RPMI7951 (cell line): ENCODE measurements around the gene ITGA7. TPM values are rescaled to one million over a fixed set of nuclear protein-coding genes. Genes with fewer than 3 reads are reported as not detected.

ENCODE experiments used
- DNase-seq: peaks from one replicate; pipeline ENCODE4 v3.0.0-alpha.2; 2012; ENCODE audit warnings: low read depth
- total RNA-seq: library from RNA; depleted of rRNA; stranded (reverse); fragments of >200 nt; shearing (Covaris generic); gene quantifications from 2 replicates; pipeline ENCODE4 v1.2.3, GENCODE V29; 2014; rRNA removed

Gene ITGA7, protein sequence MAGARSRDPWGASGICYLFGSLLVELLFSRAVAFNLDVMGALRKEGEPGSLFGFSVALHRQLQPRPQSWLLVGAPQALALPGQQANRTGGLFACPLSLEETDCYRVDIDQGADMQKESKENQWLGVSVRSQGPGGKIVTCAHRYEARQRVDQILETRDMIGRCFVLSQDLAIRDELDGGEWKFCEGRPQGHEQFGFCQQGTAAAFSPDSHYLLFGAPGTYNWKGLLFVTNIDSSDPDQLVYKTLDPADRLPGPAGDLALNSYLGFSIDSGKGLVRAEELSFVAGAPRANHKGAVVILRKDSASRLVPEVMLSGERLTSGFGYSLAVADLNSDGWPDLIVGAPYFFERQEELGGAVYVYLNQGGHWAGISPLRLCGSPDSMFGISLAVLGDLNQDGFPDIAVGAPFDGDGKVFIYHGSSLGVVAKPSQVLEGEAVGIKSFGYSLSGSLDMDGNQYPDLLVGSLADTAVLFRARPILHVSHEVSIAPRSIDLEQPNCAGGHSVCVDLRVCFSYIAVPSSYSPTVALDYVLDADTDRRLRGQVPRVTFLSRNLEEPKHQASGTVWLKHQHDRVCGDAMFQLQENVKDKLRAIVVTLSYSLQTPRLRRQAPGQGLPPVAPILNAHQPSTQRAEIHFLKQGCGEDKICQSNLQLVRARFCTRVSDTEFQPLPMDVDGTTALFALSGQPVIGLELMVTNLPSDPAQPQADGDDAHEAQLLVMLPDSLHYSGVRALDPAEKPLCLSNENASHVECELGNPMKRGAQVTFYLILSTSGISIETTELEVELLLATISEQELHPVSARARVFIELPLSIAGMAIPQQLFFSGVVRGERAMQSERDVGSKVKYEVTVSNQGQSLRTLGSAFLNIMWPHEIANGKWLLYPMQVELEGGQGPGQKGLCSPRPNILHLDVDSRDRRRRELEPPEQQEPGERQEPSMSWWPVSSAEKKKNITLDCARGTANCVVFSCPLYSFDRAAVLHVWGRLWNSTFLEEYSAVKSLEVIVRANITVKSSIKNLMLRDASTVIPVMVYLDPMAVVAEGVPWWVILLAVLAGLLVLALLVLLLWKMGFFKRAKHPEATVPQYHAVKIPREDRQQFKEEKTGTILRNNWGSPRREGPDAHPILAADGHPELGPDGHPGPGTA
- total RNA-seq, result 11.4 and 15.1 TPM in 2 replicates

DNA sequence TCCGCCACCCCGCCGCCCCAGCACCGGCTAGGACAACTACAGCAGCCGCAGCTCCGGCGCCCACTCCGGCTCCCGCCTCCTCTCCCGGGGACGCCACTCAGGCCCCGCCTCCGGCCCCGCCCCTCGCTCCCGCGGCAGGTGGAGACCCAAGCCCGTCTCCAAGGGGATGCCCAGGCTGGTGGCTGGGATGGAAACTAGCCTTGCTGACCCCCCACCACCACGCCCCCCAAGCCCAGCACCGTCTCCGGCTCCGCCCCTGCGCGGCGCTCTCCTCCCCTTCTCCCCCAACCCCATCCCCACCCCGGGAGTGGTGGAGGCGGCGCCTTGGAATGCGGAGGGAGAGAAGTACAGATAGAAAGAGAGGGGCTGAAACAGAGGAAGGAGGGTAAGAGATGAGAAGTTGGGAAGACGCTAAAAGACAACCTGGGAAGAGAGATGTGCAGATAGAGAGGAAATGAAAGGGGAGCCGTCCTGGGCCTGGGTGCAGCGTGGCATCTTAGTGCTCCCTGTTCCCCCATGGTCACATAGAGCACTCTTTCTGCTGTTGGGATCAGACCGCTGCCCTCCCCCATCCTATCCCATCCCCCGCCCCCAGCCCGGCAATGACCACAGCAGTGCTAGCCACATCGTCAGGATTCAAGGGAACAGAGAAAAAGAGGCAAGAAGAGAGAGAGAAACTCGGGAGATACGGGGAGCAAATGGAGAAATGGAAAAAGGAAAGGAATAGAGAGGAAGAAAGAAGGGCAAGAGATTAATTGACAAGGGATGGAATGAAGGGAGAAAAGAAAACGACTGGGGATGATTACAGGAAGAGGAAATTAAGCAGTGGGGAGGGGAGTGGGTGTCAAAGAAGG, at the start of gene ITGA7:
TSS of gene ITGA7 (minus strand) at position 64 of the 854 bp plus-strand sequence. CDS start 222 bp downstream, outside the sequence.
- peak; percentile 46 for DNase-seq

DNA sequence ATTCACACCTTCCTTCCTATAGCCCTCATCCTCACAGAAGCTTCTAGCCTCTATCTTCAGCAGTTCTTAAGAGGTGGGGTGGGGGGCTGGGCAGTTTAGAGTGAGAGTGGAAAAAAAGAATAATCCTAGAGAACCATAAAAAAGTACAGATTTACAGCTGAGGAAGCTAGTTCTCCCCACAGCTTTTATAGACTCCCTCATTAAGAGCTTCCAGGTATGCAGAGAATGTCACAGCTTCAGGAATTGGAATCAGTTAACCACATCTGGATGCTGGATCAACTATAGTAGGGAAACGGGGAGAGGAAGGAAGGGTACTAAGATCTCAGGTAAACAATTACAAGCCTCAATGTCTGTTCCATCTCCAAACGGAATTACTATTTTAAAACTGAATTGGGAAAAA, 47.5 kb upstream of the ITGA7 start:
- DNase-seq, result no peak

DNA sequence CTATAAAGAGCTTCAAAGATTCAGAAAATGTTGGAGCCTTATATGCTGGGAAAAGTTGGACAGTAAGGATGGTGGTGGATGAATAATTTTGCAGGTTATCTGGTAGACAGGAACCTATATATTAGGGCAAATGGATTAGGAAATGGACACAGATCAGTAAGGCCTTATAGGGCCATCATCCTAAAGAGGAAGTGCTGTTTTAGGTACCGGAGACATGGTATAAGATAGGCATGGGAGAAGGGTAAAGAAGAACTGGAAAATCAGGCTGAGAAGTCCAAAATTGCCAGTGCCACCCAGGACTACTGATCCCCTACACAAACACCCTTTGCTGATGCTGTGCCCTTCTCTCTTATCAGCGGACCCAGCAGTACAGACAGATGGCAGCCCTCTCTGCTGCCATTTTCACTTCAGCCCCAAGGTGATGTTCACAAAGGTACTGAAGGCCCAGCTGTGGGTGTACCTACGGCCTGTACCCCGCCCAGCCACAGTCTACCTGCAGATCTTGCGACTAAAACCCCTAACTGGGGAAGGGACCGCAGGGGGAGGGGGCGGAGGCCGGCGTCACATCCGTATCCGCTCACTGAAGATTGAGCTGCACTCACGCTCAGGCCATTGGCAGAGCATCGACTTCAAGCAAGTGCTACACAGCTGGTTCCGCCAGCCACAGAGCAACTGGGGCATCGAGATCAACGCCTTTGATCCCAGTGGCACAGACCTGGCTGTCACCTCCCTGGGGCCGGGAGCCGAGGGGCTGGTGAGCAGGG, 40.7 kb upstream of the ITGA7 start:
- no peak for DNase-seq

DNA sequence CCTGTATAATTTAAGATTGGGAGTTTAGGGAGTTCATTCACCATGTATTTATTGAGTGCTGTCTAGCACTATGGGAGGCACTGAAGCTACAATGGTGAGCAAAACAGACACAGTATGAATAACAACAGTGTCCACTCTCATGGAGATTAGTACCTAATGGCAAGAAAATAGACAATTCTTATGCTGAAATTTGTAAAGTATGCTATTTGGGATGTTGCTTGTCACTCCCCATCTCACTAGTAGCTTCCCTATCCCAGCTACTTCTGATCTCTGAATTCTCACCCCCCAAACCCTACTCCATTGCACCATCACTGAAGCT, 39.2 kb upstream of the ITGA7 start:
- DNase-seq, result no peak

DNA sequence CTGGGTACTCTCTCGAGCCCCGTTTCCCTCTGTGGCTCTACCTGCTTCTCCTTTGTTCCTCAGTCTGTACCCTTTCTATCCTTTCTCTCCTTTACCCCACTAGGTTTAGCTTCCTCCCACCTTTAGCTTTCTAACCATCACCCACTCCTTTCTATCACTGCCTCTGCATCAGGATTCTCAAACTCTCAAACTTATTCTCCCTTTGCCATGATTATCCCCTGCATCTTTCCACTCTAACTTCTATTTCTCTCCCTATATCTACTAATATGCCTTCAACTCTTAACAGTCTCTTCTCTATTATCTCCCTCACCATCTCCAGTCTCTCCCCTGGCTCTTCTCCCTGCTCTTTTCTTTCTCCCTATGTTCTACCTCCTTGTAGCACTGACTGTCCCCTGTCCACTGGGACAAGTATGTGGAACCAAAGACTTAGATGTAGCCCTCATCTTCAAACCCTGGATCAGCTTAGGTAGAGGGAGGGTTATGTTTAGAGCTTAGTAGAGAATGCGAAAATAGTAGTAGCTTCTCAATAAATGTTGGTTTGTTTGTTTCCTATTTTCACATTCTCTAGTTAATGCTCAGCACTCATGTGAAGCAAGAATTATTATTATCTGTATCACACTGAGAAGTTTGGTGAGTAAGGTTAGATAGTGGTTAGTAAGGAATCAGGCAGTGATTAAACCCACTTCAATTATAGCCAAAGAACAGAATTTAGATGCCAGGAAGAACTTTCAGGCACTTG, 38.6 kb upstream of the ITGA7 start:
- no peak for DNase-seq

DNA sequence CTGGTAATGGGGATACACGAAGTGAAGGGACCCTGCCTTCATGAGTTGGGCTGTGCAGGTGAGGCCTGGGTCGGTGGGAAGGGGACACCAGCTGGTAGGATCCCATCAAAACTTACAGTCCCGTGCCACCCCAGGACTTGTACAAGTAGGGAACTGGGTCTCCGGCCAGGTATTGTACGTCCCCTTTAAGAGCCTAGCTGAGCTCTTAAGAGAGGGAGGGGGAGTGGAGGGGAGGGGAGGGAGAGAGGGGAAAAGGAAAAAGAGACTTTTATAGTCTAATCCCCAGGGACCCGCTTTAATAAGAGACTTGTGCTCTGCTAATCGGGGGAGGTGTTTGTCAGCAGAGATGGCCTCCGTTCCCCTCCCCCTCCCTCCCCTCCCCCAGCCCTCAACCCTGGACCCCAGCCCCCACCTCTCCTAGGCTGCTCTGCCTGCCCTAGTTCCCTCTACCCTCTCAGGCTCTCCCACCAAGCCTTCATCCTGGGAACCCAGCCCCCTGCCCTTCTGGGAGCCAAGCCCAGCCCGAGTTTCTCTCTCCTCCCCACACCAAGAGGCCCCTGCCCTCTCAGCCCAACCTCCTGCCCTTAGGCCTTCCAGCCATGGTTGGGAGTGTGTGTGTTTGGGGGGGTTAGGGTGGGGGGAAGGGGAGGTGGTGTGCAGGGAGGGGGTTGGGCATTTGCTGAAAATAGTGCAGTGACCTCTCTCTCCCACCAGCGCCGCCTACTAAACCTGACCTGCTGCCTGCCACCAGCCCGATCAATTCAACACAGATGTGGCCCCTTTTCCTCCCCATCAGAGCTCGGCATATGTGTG, 37.9 kb upstream of the ITGA7 start:
- no peak for DNase-seq

DNA sequence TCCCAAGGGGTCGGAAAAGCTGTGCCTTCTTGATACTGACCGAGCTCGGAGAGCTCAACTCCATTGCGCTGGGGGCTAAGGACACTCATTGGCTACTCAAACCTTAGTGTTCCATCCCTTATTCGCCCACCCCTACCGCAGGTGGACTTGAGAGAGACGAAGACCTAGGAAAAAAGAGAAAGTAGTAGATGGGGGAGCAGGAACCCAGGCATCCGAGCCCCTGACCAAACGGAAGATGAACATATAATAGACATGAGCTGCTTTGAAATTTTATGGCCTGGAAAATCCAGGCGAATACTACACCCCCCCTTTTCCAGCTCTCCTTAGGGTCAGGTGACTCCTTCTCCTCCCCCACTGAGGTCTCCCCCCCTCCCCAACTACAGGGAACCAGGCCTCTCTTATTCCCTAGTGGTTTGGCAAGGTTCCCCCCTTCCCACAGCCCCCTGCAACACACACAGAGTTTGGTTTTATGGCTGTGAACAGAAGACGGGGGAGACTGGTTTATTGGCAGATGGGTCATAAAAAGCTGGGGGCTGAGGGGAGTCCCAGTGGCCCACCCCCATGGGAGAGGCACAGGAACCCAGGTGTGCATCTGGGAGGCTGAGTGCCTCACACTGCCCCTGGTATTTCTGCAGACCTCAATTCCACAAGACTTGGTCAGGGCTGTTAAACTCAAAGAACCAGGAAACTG, 36.8 kb upstream of the ITGA7 start:
- no peak for DNase-seq

DNA sequence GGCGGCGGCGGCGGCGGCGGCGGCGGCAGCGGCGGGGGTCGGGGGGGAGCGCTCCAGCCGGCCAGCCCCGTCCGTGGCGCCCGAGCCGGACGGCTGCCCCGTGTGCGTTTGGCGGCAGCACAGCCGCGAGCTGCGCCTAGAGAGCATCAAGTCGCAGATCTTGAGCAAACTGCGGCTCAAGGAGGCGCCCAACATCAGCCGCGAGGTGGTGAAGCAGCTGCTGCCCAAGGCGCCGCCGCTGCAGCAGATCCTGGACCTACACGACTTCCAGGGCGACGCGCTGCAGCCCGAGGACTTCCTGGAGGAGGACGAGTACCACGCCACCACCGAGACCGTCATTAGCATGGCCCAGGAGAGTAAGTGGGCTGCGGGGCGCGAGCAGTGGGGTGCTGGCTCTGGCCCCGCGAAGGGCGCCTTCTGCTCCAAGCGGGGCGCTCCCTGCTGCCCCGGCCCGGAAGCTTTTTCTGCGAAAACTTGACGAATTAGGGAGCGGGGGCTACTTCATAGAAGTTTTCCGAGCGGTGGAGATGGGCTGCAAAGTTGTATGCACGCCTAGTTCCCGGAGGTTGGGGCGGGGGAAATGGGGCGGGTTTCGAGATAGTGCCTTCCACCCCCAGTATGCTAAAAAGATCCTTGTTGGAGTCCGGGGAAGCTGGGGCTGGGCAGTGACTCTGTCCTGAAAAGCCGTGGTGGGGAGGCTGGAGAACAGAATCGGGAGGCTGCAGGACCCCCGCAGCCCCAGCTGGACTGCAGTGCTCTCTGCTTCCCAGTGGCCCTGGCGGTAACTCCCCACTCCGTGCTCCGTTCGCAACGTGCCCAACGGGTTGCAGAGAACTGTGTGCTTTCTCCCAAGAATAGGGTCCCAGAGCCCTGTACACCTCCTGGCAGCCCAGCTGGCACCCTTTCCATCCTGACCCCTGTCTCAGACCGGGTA, 36.0 kb upstream of the ITGA7 start:
- peak; percentile 62 for DNase-seq

DNA sequence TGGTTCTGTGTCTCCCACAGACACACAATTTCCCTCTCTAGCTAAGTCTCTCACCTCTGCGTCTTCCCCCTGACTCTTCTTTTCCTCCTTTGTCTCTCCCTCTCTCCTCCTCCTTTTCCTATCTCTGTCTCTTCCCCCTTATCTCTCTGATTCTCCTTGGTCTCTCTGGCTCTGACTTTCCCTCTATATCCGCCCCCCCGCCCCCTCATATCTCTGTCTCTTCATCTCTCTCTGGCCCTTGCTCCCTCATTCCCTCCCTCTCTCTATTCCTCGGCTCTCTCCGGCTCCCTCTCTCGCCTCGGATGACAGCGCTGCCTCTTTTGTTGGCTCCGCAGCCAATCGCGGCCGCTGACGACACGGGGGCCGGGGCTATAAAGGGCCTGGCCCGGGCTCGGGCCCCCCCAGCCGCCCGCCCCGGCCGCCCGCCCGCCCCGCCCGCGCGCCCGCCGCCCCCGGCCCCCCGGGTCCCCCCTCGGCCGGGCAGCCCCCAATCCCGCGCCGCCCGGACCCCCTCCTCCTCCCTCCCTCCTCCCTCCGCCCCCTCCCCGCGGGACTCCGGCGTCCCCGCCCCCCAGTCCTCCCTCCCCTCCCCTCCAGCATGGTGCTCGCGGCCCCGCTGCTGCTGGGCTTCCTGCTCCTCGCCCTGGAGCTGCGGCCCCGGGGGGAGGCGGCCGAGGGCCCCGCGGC, 35.2 kb upstream of the ITGA7 start, which contains the start of gene GDF11:
TSS of gene GDF11 (plus strand) at position 404 of the 687 bp plus-strand sequence. CDS start at position 599, 195 bp downstream.
- peak; percentile 71 for DNase-seq

DNA sequence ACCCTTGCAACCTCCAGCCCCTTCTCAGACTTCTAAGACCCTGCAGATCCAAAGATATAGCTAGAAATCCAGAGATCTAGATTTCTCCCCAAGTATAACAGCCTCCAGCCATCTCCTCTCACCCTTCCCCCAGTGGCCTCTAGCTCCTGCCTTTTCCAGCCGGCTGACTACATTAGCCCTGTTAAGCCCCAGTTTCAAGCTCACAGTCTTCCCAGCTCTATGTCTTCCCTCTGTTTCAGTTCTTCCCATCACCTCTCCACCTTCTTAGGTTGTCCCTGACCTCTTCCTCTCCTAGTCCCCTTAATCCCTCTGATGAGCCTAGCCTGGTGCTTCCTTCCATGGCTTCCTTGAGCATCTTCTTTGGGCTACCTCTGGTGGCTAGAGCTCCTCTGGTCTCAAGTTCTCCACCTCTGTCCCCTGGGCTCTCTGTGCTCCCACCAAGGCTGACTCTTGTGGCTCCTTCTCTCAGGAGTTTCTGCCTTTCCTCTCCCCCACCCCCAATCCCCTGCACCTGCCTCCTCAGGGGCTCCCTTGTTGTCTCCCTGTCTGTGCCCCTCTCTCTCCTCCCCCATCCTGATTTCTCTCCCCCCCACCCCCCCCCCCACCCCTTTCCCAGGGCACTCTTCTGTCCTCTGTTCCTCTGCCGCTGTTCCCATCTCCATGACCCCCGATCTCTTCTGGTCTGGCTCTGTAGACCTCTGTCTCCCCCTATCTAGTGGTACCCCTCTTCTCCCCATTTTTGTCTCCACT, 34.4 kb upstream of the ITGA7 start:
- DNase-seq, result no peak

DNA sequence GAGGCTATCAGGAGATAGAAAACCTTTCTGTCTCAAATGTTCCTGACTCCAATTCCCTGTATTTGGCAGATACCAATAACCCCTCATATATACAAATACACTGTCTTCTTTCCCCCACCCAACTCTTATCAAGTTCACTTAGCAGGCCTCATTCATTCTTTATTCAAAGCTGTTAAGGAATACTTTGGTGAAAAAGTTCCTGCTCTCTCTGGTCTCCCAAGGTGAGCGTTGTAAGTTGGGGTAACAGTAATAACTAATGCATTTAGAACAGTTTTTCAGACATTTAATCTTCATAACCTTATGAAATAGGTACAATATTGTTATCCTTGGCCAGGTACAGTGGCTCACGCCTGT, 31.3 kb upstream of the ITGA7 start:
- DNase-seq, result no peak

DNA sequence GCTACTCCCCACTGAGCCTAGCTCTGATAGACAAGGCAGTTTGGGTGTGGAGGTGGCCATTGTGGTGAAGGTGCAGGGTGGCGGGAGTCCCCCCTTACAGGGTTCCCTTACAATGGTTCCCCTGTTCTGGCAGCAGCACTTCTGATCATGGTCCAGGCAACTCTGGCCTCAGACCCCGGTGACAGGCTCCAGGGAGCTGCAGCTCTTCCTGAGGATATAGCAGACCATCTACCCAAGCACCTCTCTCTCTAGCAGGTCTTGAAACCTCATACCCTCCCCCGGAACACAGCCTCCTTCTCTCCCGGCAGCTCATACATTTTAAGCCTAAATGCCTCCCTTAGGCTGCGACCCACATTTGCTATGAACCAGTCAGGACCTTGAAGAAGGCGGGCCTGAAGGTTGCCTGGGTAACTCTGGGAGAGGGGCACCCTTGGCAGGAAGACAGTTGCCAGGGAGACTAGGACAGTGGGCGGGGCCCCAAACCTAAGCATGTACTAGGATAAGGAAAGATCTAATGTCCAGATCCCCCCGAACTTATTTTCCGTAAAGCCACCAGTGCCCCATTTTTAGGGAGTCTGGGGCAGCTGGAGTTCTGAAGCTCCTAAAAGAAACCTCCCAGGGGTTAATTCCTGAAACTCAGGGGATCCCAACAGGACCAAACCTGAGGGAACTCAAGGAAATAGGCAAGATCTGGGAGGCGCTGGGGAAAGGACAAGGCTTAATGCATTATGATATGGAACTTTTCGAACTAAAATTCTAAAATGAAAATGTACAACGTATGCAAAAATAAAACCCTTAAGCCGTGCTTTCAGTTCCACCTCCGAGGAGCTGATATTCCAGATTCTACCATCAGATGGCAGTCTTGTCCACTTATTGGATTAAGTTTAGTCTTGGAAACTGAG, 30.7 kb upstream of the ITGA7 start:
- DNase-seq, result peak; percentile 87

DNA sequence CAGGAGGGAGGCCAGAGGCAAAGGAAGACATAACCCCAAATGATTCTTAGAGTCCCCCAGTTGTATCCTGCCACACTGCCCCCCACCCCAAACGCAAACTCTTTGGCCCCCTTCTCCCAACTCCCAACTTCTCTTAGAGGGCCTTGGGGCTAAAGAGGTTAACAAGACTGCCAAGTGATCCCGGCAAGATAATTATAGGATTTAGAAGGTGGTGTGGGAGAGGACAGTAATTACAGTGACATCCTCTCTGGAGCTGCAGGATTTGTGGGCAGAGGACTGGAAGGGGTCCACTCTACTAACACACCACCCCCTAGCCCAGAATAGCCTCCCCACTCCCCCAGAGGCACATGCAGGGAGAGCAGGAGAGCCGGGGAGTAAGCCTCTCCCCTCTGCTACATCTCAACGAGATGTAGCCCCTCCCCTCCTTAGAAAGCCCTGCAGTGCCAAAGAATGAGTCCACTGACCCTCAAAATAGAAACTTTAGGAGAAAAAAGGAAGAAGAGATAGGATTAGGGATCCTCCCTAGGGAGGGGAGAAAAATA, 29.9 kb upstream of the ITGA7 start:
- no peak for DNase-seq

DNA sequence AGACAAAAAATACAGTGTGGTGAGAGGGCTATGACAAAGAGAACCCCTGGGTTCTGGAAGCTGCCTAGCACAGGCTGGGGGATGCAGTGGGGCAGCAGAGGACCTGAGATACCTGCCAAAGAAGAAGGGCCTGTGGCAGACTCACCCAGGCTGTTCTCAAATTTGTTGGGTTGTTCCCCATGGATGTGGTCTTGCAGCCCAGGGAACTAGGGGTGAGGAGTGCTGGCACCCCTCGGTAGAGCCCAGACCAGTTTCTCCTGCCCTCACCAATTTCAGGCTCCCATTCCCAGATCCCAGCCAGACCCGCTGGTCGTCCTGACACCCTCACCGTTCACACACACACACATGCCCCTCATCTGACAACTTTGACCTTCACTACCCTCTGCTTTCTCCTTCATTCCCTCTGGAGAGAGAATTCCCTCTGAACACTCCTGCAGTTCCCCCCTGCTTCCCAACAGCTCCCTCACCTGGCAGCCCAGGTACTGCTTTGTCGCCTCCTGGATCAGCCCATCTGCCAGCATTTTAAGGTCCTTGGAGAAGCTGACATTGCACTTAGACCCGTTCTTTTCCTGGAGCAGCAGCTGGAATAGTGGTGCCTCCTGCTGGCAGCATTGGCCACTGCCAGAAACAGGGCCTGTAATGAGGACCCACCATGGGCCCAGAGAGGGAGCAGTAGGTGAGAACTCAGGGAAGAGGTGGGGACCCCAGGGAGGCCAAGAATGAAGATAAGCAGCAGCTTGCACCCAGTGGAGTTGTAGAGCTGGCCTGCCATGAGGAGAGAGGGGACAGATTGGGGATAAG, 29.3 kb upstream of the ITGA7 start:
- peak; percentile 69 for DNase-seq
